T-helper 1 cell treated with Interleukin-12 subunit alpha and Interleukin-12 subunit beta and Interleukin-4 antibody, amounts not matched to agents 30 ng/mL and 1 ng/mL, for 36 hours (primary cell): ENCODE measurements around the gene OSM. TPM values are rescaled to one million over a fixed set of nuclear protein-coding genes. Genes with fewer than 3 reads are reported as not detected.
"Not testable (repeated sequence)": the region's sequence is repeated elsewhere in the genome, so short reads cannot be mapped to it uniquely, and the experiment has no call there.

Source experiments
- intact Hi-C: fragments of 100-400 bp; cut with micrococcal nuclease; formaldehyde crosslinking; loops from one replicate; pipeline ENCODE4 v1.15.1; 2024
- total RNA-seq: library from RNA; stranded (reverse); gene quantifications from 2 replicates; pipeline ENCODE4 v1.2.3, GENCODE V29; 2022

OSM gene
- total RNA-seq, 1 donor from 2014 or later, result 193 TPM

- intact Hi-C loops, result no loop called here
Observed at GRCh38 chr22:30230787-30231461, 35.7 kb downstream of the OSM start.

GRCh38 chr22:30230330-30230729 lies 36.3 kb downstream of the OSM start:
- intact Hi-C loops, result no loop called here

- intact Hi-C loops, result no loop called here
Observed at GRCh38 chr22:30228509-30229359, 37.9 kb downstream of the OSM start.

GRCh38 chr22:30227438-30228228 lies 39.0 kb downstream of the OSM start:
- intact Hi-C loops, result loop anchor here (1.0 kb wide), 1 partner anchor 19 kb away; the partner anchor contains the start of gene LIF

GRCh38 chr22:30226192-30226832 lies 40.3 kb downstream of the OSM start:
- intact Hi-C loops, result no loop called here

- intact Hi-C loops, result no loop called here
Observed at GRCh38 chr22:30225220-30225927, 41.3 kb downstream of the OSM start.

- intact Hi-C loops, result no loop called here
Observed at GRCh38 chr22:30224161-30224857, 42.3 kb downstream of the OSM start.

GRCh38 chr22:30223303-30223702 lies 43.3 kb downstream of the OSM start:
- intact Hi-C loops, result no loop called here

- intact Hi-C loops, result no loop called here
Observed at GRCh38 chr22:30222321-30222720, 44.3 kb downstream of the OSM start.

GRCh38 chr22:30221121-30221992 lies 45.3 kb downstream of the OSM start:
- intact Hi-C loops, result loop anchor here (1.0 to 2.0 kb wide), 3 partner anchors 25 to 37 kb away; partner anchors contain the start of gene LIF

GRCh38 chr22:30220338-30221012 lies 46.2 kb downstream of the OSM start:
- intact Hi-C loops, result loop anchor here (1.0 to 2.0 kb wide), 3 partner anchors 24 to 36 kb away; partner anchors contain the start of gene LIF

GRCh38 chr22:30219668-30220278 lies 46.9 kb downstream of the OSM start:
- intact Hi-C loops, result loop anchor here (2.0 kb wide), 1 partner anchor 23 kb away; no protein-coding TSS in a partner anchor

GRCh38 chr22:30219049-30219654 lies 47.5 kb downstream of the OSM start:
- intact Hi-C loops, result no loop called here

GRCh38 chr22:30217698-30218560 lies 48.7 kb downstream of the OSM start:
- intact Hi-C loops, result no loop called here

- intact Hi-C loops, result no loop called here
Observed at GRCh38 chr22:30216710-30217109, 49.9 kb downstream of the OSM start.

GRCh38 chr22:30216272-30216671 lies 50.4 kb downstream of the OSM start:
- intact Hi-C loops, result not testable (repeated sequence)
